GM10266 (cell line): ENCODE measurements around the gene AFM.

Source experiments
- DNase-seq: peaks from one replicate; pipeline ENCODE4 v3.0.0; 2012; ENCODE audit errors: extremely low spot score
- CTCF ChIP-seq: IDR thresholded peaks from 2 replicates; pipeline ENCODE4 v1.5.1; 2012; ENCODE audit warnings: mild to moderate bottlenecking, low read depth; ENCODE audit not compliant: control insufficient read depth, insufficient read depth; ENCODE audit errors: missing control alignments

AFM gene

GRCh38 chr4:73450398-73451004, 31.0 kb upstream of the AFM start:
- TF ChIP-seq CTCF = no peak
- DNase-seq = no peak

- no peak for TF ChIP-seq CTCF
- no peak for DNase-seq
These were observed 30.1 kb upstream of the AFM start for GRCh38 chr4:73451404-73451803.

- TF ChIP-seq CTCF = no peak
- DNase-seq = no peak
These were observed 29.4 kb upstream of the AFM start for GRCh38 chr4:73451981-73452747.

- no peak for TF ChIP-seq CTCF
These were observed 28.4 kb upstream of the AFM start for GRCh38 chr4:73452953-73453700.

GRCh38 chr4:73453701-73454005, 27.9 kb upstream of the AFM start:
- DNase-seq = no peak
- no peak for TF ChIP-seq CTCF

More at GRCh38 chr4:73452953-73453700, 28.4 kb upstream of the AFM start:
- DNase-seq = no peak

- no peak for TF ChIP-seq CTCF
- DNase-seq = no peak
These were observed 26.6 kb upstream of the AFM start for GRCh38 chr4:73454920-73455319.
